ENCODE data around the gene GSDME.
"Not testable (repeated sequence)": the region's sequence is repeated elsewhere in the genome, so short reads cannot be mapped to it uniquely, and the experiment has no call there.

The GSDME gene

DNA sequence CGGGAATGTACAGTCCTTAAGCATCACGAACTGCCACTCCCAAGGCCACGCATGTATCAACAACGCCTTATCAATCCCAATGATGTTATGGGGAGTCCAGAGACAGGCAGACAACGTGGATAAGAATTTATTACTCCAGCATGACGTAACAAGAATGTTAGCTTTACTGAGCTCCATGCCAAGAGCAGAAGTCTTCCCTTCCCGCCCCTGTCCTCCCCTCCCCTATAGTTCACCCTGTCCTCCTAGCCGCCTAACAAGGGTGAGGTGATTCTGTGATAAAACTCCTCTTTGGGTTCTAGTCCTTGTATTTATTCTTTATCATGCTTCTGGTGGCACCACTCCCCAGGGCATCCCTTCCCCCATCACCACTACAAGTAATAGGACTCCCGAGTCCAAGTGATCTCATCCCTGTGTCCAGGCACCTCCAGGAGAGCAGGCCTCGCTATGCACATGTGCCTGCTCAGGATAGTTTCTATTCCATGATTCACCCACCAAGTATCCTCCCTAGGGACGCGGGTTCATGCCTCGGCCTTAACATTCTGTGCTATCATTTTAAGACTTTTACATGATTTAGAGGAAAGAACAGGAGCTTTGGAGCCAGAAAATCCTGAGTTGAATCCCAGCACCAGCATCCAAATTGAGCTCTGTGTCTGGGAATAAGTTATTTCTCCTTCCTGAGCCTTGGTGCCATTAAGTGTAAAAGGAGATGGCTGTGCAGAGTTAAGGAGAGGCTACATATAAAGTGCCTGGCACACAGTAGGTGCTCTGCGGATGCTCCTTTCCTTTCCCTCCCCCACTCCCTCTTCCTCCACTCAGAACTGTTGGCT lies 15.4 kb downstream of the GSDME start:
- no peak for DNase-seq

DNA sequence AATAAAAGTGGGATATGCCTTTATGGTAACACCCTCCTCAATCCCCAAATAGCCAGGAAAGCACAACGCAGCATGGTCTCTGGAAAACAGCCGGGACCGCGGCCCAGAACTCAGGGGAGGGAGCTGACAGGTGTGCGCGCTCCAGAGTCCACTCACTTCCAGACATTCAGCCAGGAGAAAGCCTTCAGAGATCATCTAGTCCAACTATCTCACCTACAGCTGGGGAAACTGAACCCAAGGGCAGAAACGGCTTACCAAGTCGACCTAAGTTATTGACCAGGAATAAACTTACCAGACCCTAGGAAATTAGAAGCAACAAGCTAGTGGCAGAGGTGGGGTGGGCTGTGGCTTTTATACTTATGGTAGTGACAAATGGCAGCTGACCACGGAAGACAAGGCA lies 16.4 kb downstream of the GSDME start:
- no peak for DNase-seq

- DNase-seq, result no peak
Observed at GRCh38 chr7:24739306-24739705, 18.0 kb downstream of the GSDME start.

- no peak for DNase-seq
Observed at GRCh38 chr7:24738577-24738976, 18.7 kb downstream of the GSDME start.

DNA sequence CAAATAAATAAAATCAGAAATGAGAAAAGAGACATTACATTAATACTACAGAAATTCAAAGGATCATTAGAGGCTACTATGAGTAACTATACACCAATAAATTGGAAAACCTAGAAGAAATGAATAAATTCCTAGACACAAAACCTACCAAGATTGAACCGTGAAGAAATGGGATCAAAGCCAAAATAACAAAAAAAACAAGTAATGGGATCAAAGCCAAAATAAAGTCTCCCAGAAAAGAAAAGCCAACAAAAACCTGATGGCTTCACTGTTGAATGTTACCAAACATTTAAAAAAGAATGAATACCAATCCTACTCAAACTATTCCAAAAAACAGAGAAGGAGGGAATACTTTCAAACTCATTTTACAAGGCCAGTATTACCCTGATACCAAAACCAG lies 20.0 kb downstream of the GSDME start:
- no peak for DNase-seq

DNA sequence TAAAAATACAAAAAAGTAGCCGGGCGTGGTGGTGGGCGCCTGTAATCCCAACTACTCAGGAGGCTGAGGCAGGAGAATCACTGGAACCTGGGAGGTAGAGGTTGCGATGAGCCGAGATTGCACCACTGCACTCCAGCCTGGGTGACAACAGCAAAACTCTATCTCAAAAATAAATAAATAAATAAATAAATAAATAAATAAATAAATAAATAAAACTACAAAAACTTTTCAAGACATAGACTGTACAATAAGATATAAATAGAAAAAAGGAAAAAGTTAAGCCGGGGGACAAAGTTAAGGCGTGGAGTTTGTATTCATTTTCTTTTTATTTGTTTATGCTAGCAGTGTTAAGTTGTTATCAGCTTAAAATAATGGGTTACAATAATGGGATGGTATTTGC lies 21.7 kb downstream of the GSDME start:
- DNase-seq, result not testable (repeated sequence)

- DNase-seq, result no peak
Observed at GRCh38 chr7:24734306-24734705, 23.0 kb downstream of the GSDME start.

DNA sequence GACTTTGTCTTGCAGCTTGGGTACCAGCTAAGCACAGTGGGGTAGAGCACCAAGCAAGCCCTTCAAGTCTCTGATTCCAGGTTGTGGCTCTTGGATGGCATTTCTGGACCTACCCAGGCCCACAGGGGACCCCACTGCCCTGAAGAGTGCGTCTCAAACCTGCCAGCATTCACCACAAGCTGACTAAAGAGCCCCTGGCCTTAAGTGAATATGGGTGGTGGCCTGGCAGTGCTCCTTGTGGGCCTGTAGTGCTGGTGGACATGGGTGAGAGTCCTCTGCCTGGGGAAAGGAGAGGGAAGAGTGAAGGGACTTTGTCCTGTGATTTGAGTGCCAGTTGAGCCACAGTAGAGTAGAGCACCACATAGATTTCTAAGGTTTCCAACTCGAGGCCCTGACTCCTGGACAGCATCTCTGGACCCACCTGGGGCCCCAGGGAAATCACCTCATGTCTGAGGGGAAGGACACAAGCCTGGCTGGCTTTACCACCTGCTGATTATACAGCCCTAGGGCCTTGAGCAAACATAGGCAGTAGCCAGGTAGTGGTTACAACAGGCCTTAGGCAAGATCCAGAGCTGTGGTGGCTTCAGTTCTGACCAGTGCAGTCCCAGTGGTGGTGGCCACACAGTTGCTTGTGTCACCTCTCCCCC lies 23.7 kb downstream of the GSDME start:
- no peak for DNase-seq

- DNase-seq, result no peak
Observed at GRCh38 chr7:24732646-24733413, 24.4 kb downstream of the GSDME start.

GRCh38 chr7:24731313-24731712 lies 26.0 kb downstream of the GSDME start:
- no peak for DNase-seq

- no peak for DNase-seq
Observed at GRCh38 chr7:24730018-24730369, 27.3 kb downstream of the GSDME start.

DNA sequence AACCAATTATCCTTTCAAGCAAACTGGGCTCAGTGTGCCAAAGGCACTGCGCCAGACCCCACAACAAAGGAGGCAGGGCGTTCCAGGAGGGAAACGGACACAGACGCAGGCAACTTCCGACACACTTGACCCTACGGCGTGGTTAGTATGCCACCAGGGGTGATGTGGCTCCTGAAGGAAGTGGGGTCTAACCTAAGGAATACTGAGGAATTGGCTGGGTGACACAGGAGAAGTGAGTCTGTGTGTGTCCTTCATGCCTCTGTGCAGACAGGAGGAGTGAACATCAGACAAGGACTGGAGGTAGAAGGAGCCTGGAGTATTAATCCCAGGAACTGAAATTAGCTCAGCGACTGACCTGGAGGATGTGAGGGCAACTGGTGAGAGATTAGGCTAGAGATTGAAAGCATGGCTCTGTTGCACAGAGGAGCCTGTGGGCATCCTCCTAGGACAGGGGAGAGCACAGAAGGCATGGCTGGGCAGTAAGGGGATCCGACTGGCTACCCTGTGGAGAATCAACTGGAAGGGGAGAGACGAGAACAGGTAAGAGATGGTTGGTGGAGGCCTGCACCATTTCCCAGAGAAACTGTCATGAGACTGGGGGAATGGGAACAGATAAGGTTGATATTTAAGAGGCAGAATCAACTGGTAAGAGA lies 27.8 kb downstream of the GSDME start:
- no peak for DNase-seq

- peak in 1 of 2 donors; percentile 31 for DNase-seq
Observed at GRCh38 chr7:24728503-24729364, 28.5 kb downstream of the GSDME start.

- no peak for DNase-seq
Observed at GRCh38 chr7:24728121-24728500, 29.2 kb downstream of the GSDME start.

DNA sequence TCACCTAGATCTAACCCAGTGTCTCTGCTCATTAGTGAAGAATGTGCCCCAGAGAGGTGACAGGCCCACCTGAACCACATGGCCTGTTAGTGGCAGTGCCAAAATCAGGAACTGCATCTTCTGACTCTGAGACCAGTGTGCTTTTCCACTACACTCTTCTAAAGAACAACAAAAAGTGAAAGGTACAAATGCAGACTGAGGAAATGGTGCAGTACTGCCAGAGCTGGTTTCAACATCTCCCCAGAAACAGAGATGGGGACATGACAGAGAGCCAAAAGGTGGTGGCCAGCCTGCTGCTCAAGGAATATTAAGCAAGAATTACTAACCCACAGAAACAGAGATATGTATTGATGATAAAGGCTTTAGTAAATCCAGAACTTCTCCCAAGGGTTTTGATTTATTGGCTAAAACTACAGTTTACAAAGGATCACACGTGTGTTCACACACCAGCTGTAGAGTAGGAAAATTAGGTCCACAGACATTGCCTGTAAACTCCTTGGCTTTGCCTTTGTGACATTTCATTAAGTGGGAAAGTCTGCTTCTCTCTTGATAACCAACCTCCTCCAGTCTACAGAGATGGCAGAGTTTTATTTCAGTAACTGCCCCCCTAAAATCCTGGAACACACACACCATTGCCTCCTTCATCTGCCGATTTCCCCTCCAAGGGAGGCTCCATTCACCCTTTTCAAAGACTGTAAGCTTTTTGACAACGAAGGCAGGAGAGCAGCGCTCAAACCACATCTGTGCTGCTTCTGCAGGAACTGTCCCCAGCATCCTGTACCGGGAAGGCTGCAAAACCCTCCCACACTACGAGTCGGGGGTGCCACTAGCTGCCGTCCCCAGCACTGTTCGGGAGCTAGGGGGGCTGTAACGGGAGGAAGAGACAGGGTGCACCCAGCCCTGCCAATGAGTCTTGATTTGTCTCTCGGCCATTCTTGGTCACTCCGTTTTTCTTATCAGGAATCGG lies 29.8 kb downstream of the GSDME start:
- peak in 1 of 2 donors; percentile 41 for DNase-seq

GRCh38 chr7:24725554-24726241 lies 31.6 kb downstream of the GSDME start:
- DNase-seq, result no peak

DNA sequence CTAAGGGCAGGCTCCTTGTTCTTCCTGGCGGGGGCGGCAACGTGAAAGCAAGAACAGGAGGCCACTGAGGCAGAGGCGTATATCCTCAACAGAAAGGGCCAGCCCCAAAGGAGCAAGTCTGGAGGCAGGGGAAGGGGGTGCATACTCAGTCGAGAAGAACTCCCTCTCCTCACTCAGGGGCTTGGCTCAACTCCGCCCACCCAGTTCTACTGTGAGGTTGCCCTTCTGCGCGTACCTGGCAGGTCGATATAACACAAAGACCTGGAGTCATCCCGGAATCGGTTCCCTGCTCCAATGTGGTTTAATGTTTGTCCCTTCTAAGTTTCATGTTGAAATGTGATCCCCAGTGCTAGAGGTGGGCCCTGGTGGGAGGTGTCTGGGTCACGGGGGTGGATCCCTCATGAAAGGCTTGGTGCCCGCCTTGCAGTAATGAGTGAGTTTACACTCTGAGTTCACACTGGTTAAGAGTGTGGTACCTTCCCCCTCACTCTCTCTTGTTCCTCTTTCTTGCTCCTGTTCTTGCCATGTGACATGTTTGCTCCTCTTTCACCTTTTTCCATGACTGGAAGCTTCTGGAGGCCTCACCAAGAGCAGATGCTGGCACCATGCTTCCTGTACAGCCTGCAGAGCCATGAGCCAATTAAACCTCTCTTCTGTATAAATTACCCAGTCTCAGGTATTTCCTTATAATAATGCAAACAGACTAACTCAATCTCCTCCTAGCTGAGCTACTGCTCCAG lies 32.6 kb downstream of the GSDME start:
- DNase-seq, result no peak

DNA sequence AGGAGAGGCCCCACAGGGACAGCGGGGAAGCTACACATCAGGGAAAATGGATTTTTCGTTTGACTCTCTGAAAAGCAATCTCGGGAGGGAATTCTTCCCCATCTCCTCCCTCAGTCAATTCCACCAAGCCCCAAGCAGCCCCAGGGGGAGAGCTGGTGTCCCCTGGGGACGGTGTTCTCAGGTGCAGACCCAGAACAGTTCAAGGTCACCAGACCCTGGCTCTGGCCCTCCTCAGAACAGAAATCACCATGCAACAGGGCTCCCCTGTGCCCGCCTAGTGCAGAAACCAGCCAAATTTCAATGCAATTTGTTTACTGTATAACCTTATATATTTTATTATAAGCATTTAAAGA lies 34.1 kb downstream of the GSDME start:
- no peak for DNase-seq

DNA sequence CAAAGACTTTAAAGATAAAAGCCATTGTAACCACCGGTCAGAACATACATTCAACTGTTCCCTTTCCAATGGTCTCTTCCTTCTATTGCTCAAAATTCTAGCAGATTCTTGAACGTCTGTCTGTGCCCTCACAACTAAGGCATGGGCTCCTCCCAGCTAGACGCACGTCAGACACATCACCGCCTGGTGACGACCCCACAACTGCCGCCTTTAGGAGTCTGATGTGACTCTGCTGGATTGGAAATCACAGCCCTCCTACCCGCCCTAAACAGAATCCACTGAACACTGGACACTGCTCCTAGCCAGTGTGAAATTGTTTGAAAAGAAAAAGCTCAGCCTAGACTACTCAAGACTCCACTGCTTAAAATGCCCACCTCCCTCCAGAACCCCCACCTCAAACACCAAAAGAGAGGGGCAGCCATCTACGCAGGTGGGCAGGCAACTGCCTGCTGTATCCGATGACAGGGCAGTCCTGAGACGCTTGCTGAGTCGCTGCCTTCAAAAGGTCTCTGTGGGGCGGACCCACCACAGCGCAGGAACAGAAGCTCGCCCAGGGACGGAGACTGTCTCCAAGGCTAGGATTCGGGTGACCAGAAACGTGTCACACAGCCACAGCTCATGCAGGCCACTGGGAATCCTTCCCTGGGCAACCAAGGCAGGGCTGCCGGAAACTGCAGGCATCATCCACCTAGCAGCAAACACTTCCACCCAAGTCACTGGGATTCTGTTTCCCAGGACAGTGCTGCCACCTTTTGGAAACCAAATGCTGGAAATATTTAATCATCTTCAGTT lies 34.7 kb downstream of the GSDME start:
- DNase-seq, result no peak

All from inflammatory macrophage treated with lipopolysaccharide for 1 hour (primary cell).